NOMO-1 treated with dmso at 0.1 percent for 144 hours (cell line): ENCODE data around the gene LAMC1.

ENCODE experiments used
- DNase-seq: peaks from one replicate; lab custom pipeline; 2025; ENCODE audit not compliant: unreplicated experiment; lab: John Stamatoyannopoulos, UW

Gene LAMC1

DNA sequence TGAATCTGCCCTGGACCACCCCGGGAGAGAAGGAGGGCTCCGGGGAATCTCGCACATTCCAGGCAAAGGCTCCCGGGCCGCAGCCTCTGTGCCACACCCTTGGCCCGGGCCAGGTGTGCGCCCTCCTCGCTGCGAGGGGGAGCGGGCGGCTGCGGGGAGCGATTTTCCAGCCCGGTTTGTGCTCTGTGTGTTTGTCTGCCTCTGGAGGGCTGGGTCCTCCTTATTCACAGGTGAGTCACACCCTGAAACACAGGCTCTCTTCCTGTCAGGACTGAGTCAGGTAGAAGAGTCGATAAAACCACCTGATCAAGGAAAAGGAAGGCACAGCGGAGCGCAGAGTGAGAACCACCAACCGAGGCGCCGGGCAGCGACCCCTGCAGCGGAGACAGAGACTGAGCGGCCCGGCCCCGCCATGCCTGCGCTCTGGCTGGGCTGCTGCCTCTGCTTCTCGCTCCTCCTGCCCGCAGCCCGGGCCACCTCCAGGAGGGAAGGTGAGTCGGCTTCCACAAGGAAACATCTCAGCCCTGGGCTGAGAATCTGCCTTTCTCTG is 162.8 kb downstream of the LAMC1 start, which contains the start of gene LAMC2:
TSS of gene LAMC2 (plus strand) at position 324 of the 550 bp plus-strand sequence. CDS start at position 413, 89 bp downstream.
- no peak for DNase-seq

DNA sequence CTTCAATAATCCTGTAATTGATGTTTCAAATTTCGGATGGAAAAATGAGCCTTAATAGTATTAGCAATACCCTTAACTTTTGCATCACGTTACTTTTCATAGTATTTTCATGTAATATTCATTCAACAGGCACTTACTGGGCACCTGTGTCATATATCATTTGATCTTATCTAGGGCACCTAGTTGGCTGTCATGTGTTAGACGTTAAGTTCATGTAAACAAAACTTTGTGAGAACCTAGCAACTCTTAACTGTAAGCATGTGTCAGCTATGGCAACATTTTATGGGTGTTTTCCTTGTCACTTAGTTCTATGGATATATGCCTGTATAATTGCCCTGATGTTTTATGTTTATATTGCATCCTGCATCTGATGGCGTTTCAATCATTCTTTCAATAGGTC is 163.6 kb downstream of the LAMC1 start:
- DNase-seq: no peak

DNA sequence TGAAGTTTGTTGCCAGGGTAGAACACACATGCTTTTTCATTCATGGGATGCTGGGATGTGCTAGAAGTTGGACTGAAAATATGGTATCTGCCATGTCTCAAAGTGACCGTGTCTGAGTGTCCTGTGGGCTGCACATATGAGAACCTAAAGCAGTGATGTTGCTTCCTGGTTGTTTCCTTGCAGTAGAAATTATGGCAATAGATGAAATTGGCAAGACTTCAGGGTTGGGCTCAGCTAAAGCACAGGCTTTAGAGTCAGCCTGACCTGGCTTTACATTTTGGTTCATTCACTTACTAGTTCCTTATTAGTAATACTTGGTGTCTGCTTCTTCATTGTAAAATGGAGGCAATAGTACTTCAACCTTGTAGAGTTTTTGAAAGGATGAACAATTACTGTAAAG is 165.0 kb downstream of the LAMC1 start:
- no peak for DNase-seq

DNA sequence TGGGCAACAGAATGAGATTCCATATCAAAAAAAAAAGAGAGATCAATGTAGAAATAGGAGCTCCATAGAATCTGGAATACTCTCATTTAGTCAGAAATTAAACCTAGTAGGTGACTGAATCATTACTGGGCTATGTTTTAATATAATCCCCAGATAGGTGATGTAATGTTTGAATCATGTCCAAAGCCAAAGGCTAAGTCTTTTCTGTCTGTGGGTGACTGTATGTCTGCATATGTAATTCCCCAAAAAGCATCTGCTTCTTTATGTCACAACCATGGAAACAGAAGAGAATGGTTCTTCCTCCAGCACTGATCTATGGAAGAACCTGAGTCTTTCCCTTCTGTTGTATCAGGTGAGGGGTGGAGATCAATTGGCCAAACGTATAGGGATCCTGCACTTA is 168.6 kb downstream of the LAMC1 start:
- no peak for DNase-seq

DNA sequence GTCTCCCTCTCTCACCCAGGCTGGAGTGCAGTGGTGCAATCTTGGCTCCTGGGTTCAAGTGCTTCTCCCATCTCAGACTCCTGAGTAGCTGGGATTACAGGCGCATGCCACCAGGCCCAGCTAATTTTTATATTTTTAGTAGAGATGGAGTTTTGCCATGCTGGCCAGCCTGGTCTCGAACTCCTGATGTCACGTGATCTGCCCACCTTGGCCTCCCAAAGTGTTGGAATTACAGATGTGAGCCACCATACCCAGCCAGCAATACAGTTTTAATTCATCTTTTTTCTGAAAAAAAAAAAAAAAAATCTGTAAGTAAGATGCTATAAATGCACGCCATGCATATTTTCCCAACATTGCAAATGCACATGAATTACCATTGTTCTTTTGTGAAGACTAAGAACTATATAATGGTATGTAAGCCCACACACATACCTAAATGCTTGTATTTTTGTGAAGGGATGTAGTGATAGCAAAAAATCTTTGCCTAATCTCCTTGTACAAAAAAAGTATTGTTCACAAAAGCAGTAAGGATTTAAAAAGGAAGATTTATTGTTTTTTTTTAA is 170.8 kb downstream of the LAMC1 start:
- DNase-seq: no peak

DNA sequence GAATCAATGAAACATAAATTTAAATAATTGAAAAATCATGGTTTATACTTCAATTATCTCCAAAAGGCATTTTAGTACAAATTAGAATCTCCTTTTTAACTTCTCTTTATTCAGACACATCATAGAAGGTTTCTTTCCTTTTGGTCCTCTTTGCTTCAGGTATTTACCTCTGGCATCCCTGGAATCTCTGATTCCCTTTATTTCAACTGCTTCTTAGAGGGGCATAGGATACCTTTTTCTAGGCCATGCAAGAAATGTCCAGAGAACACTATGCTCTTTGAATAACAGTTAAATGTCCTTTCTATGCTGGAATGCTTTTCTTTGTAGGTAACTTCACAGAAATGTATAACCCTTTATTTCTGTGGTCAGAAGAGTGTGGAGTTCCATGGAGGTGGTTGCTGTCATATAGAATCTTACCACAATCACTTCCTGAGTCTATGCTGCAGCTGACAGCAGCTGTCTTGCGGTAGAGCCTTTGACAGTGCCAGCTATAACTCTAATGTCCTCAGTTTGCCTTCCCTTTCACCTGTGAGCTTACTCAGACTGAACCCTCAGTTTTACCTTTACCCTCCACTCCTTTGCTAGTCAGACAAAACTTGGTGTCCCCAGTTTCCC is 171.4 kb downstream of the LAMC1 start:
- no peak for DNase-seq

DNA sequence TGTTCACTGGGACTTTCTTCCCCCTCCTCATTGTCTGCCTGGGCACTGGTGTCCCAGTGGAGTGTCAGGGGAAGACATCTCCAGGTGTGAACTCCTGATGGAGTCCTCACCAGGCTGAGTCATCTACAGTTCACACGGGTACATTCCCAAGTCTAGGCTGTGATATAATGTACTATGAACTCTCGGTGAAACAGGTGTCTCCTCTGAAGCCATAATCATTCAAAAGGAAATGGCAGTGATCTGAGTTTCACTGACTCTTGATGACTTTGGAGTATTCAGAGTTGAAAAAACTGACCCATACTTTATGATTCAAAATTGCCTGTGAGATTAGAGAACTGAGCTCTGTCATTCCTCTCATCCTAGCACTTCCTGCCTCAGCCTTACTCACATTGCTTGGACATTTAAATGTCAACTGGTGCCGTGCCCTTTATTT is 171.9 kb downstream of the LAMC1 start:
- no peak for DNase-seq
